ENCODE measurements around the gene CDH1. TPM values are rescaled to one million over a fixed set of nuclear protein-coding genes. Genes with fewer than 3 reads are reported as not detected.

CDH1 gene
- total RNA-seq, 1 donor from 2014 or later = not detected

DNA sequence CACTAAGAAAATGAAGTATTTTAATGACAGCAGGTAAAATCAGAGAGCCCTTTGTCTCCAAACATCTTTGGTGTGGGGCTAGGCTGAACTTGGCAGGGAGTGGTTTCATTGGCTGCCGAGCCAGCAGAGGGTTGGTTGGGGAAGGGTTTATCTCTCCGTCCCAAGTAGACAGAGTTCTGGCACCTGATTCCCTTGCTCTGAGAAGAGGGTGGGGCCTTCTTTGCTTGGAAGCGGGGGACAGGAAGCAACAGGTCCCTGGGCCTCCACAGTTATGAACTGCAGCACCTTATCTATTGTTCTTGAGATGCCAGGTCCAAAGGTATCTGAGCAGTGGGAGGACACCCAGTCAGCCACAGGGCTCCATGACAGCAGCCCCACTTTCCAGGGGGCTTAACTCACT lies 12.3 kb upstream of the CDH1 start:
- ATAC-seq (no peak), DNase-seq (ENCODE audit: missing footprints) (no peak)
- intact Hi-C loops (cut with DNase I) = no loop called here

DNA sequence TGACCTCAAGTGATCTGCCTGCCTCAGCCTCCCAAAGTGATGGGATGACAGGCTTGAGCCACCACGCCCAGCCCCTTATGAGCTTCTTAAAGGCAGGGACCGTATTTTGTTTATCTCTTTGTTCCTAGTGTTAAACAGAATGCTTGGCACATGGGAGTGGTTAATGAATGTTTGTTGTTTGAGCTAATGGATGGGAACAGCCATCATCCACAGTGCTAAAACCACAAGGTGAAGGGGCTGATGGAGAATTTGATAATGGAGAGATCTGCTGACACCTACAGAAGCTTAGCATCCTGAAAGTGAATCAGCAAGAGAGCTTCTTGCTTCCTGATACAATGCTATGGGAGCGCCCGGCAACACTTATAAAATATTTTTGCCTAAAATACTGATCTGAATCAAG lies 8.6 kb upstream of the CDH1 start:
- ATAC-seq (no peak), DNase-seq (ENCODE audit: missing footprints) (no peak)
- intact Hi-C loops (cut with DNase I) = no loop called here

DNA sequence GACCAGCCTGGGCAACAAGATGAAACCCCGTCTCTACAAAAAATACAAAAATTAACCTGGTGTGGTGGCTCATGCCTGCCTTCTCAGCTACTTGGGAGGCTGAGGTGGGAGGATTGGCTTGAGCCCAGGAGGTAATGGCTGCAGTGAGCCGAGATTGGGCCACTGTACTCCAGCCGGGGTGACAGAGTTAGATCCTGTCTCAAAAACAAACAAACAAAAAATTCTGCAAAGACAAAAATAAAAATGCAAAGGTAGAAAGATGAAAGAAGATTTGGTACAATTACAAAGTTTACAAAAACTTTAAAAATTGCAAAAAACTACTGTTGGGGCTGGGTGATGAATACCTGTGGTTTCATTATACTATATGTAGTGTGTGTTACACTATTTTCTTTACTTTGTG lies 5.5 kb upstream of the CDH1 start:
- intact Hi-C loops (cut with DNase I) = no loop called here
- DNase-seq (ENCODE audit: missing footprints) = no peak
- no peak for ATAC-seq

DNA sequence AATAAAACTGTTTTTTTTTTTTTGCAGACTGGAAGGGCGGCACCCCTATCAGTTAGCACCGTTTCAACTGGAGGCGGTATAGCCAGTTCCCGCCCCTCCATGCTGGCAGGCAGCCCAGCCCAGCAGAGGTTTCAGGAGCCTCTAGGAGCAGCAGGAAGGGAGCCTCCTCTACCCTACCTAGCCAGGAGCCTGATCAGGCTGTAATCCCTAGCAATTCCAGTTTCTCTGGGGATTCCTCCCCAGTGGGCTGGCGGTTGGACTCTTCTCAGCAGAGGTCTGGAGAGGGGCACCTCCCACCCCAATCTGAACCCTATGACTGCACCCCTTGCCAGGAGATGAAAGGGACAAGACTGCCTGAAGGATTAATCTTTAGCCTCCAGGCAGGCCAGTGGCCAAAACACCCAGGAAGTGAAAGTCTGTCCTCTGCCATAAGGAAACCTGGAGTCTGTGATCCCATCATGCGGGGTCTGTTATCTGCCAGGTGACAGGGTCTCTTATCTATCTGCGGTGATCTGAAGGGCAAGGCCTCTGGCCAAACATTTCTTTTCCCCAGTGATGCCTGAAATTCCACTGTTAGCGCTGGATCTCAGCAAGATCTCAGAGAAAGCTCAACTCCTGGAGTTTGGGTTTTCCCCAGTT lies 4.9 kb upstream of the CDH1 start:
- intact Hi-C loops (cut with DNase I) = no loop called here
- no peak for ATAC-seq
- no peak for DNase-seq (ENCODE audit: missing footprints)

- intact Hi-C loops (cut with DNase I) = no loop called here
- ATAC-seq (no peak), DNase-seq (ENCODE audit: missing footprints) (no peak)
These were observed 4.2 kb upstream of the CDH1 start for GRCh38 chr16:68732741-68733399.

GRCh38 chr16:68733570-68733969 lies 3.5 kb upstream of the CDH1 start:
- intact Hi-C loops (cut with DNase I) = no loop called here
- DNase-seq (ENCODE audit: missing footprints) = no peak
- no peak for ATAC-seq

DNA sequence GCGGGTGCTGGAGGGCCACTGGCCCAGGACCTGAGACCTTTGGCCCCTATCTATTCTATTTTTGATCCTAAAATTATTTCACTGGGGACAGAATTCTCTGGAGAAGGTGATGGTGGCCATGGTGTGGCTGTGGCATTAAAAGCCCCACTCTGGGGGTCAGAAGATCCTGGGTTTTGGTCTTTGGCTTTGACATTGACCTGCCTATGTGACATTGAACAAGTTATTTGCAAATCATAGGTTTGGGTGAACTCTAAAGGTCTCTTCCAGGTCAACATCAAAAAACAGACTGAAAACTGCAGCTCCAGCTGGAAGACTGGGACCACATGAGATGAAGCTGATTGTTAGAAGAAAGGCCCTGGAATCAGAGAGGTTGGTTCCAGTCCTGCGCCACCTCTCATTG lies 2.3 kb upstream of the CDH1 start:
- ATAC-seq (no peak), DNase-seq (ENCODE audit: missing footprints) (no peak)
- intact Hi-C loops (cut with DNase I) = no loop called here

DNA sequence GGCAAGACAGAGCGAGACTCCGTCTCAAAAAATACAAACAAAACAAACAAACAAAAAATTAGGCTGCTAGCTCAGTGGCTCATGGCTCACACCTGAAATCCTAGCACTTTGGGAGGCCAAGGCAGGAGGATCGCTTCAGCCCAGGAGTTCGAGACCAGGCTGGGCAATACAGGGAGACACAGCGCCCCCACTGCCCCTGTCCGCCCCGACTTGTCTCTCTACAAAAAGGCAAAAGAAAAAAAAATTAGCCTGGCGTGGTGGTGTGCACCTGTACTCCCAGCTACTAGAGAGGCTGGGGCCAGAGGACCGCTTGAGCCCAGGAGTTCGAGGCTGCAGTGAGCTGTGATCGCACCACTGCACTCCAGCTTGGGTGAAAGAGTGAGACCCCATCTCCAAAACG lies 531 bp upstream of the CDH1 start:
- ATAC-seq (no peak), DNase-seq (ENCODE audit: missing footprints) (no peak)
- intact Hi-C loops (cut with DNase I) = no loop called here

- intact Hi-C loops (cut with DNase I) = no loop called here
- DNase-seq (ENCODE audit: missing footprints) (no peak), ATAC-seq (no peak)
These were observed 888 bp downstream of the CDH1 start for GRCh38 chr16:68737730-68738629.

GRCh38 chr16:68739964-68740627 lies 3.0 kb downstream of the CDH1 start:
- ATAC-seq (no peak), DNase-seq (ENCODE audit: missing footprints) (no peak)
- intact Hi-C loops (cut with DNase I) = no loop called here

GRCh38 chr16:68740628-68741346 lies 3.7 kb downstream of the CDH1 start:
- DNase-seq (ENCODE audit: missing footprints) (no peak), ATAC-seq (no peak)
- intact Hi-C loops (cut with DNase I) = no loop called here

GRCh38 chr16:68743664-68744063 lies 6.6 kb downstream of the CDH1 start:
- ATAC-seq (no peak), DNase-seq (ENCODE audit: missing footprints) (no peak)
- intact Hi-C loops (cut with DNase I) = no loop called here

DNA sequence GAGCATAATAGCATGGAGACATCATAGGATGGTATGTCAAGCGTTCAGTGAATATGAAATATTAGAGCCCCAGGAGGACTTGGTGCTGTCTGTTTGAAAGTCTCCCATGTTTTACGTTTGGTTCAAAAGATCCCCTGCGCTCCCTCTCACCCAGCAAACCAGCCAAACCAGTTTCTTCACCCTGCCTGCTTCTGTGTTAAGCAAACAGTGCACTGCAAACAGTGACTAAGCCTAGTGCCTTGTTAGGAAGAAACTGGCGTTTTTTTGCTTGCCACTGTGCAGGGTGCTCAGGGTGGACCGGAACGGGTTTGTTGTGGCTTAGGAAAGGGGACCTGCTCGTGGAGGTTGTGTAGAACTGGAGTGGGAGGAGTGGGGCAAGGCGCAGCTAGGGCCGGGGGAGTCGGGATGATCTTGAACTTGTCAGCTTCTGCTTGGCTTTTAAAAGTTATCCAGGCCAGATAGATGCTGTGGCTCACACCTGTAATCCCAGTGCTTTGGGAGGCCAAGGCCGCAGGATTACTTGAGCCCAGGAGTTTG lies 7.7 kb downstream of the CDH1 start:
- no peak for ATAC-seq
- DNase-seq (ENCODE audit: missing footprints) = no peak
- intact Hi-C loops (cut with DNase I) = no loop called here

GRCh38 chr16:68746951-68747350 lies 9.9 kb downstream of the CDH1 start:
- DNase-seq (ENCODE audit: missing footprints) = no peak
- ATAC-seq = no peak
- intact Hi-C loops (cut with DNase I) = no loop called here

DNA sequence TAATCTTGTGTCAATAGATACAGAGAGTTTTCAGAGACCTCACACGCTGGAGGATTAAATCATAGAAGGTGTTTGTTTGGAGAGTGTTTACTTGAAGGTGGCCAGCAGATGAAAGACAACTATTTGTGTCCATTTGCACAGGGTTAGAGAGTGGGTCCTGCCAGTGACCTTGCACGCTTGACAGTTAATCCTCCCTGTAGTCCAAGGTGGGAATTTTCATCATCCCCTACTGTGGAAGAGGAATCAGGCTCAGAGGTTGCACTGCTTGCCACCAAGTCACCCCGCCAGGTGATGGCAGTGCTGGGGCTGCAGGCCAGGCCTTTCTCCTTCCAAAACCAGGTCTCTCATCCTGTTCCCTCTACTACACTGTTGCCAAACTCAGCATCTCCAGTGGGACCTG lies 12.3 kb downstream of the CDH1 start:
- ATAC-seq (no peak), DNase-seq (ENCODE audit: missing footprints) (no peak)
- intact Hi-C loops (cut with DNase I) = no loop called here

DNA sequence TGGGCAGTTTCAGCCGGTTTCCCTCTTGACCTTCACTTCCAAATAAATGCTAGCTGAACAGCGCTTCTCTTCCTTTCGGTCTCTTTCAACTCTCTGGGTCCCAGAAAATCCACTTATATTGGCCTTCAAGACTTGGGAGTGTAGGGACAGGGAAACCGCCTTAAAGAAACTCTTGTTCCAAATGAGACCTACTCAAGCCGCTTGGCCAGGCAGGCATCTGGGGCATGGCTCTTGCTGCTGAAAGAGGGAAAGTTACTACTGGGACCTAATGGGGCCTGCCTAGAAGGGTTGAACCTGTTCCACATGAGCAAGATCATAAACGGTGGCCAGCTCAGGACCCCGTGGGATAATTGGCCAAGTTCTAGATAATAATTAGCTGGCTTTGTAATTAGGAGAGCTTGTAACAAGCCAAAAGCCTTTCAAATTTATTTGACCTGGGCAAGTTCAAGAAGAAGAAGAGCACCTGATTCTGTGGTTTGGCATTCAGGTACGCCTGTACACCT lies 13.2 kb downstream of the CDH1 start:
- DNase-seq (ENCODE audit: missing footprints) (no peak), ATAC-seq (no peak)
- intact Hi-C loops (cut with DNase I) = no loop called here

DNA sequence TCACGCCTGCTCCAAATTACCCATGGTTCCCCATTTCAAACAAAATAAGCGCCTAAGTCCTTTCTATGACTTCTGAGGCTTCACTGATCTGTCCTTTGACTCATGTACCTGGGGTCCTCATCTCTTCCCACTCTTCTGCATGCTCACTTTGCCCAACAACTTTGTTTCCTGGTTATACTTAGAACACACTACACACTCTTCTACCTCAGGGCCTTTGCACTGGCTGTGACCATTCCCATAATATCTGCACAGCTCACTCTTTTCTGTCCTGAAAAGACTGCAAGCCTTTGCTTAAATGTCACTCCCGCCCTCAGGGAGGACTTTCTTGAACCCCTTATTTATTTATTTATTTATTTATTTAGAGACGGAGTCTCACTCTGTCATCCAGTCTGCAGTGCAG lies 14.1 kb downstream of the CDH1 start:
- intact Hi-C loops (cut with DNase I) = no loop called here
- ATAC-seq (no peak), DNase-seq (ENCODE audit: missing footprints) (no peak)

- no peak for DNase-seq (ENCODE audit: missing footprints)
- intact Hi-C loops (cut with DNase I) = no loop called here
- ATAC-seq = no peak
These were observed 15.5 kb downstream of the CDH1 start for GRCh38 chr16:68752602-68753001.
